Measurements from ENCODE around the gene NBDY.
"Not testable (repeated sequence)": the region's sequence is repeated elsewhere in the genome, so short reads cannot be mapped to it uniquely, and the experiment has no call there.

Gene NBDY

GRCh38 chrX:56765811-56766553 lies 36.9 kb downstream of the NBDY start:
- H3K4me3 ChIP-seq (ENCODE audit: low read depth, low read length): no peak overlapping the region
- no peak for DNase-seq (ENCODE audit: low read depth)
- TF ChIP-seq MYC (IDR thresholded peaks at IDR 0.05; ENCODE audit: low read depth, low read length) (no peak), MAX (IDR thresholded peaks at IDR 0.05; ENCODE audit: low read depth, low read length) (no peak), POLR2A (IDR thresholded peaks at IDR 0.05; ENCODE audit: extremely low read depth, insufficient read length) (no peak), CTCF (IDR thresholded peaks at IDR 0.05; ENCODE audit: low read depth, low read length) (no peak)

- no peak for DNase-seq (ENCODE audit: low read depth)
- H3K4me3 ChIP-seq (ENCODE audit: low read depth, low read length): no peak overlapping the region
Observed at GRCh38 chrX:56766554-56767347, 37.7 kb downstream of the NBDY start.

GRCh38 chrX:56767348-56768119 lies 38.5 kb downstream of the NBDY start:
- not testable (repeated sequence) for DNase-seq (ENCODE audit: low read depth); H3K4me3 ChIP-seq (ENCODE audit: low read depth, low read length)

More at GRCh38 chrX:56766554-56767347, 37.7 kb downstream of the NBDY start:
- TF ChIP-seq POLR2A (IDR thresholded peaks at IDR 0.05; ENCODE audit: extremely low read depth, insufficient read length) (no peak), MAX (IDR thresholded peaks at IDR 0.05; ENCODE audit: low read depth, low read length) (no peak), MYC (IDR thresholded peaks at IDR 0.05; ENCODE audit: low read depth, low read length) (no peak), CTCF (IDR thresholded peaks at IDR 0.05; ENCODE audit: low read depth, low read length) (no peak)

- H3K4me3 ChIP-seq (ENCODE audit: low read depth, low read length); DNase-seq (ENCODE audit: low read depth): not testable (repeated sequence)
Observed at GRCh38 chrX:56768120-56768660, 39.1 kb downstream of the NBDY start.

- DNase-seq (ENCODE audit: low read depth); H3K4me3 ChIP-seq (ENCODE audit: low read depth, low read length): not testable (repeated sequence)
Observed at GRCh38 chrX:56772675-56773521, 43.9 kb downstream of the NBDY start.

- not testable (repeated sequence) for H3K4me3 ChIP-seq (ENCODE audit: low read depth, low read length); DNase-seq (ENCODE audit: low read depth)
Observed at GRCh38 chrX:56773522-56774060, 44.5 kb downstream of the NBDY start.

GRCh38 chrX:56778099-56778923 lies 49.3 kb downstream of the NBDY start:
- not testable (repeated sequence) for H3K4me3 ChIP-seq (ENCODE audit: low read depth, low read length); DNase-seq (ENCODE audit: low read depth)

GRCh38 chrX:56778924-56779468 lies 50.0 kb downstream of the NBDY start:
- not testable (repeated sequence) for H3K4me3 ChIP-seq (ENCODE audit: low read depth, low read length); DNase-seq (ENCODE audit: low read depth)

GRCh38 chrX:56780681-56781649 lies 51.9 kb downstream of the NBDY start:
- not testable (repeated sequence) for DNase-seq (ENCODE audit: low read depth); H3K4me3 ChIP-seq (ENCODE audit: low read depth, low read length)

Data from NB4 (cell line).